Osteocyte (in vitro differentiated cells): Measurements from ENCODE around the gene RHOT1. TPM values are rescaled to one million over a fixed set of nuclear protein-coding genes. Genes with fewer than 3 reads are reported as not detected.
"Not testable (repeated sequence)": the region's sequence is repeated elsewhere in the genome, so short reads cannot be mapped to it uniquely, and the experiment has no call there.

Experiments used
- DNase-seq: peaks from one replicate; pipeline ENCODE4 v3.0.0; 2021; ENCODE audit warnings: mixed read lengths; ENCODE audit not compliant: unreplicated experiment; ENCODE audit errors: extremely low spot score
- H3K27ac Mint-ChIP-seq: one replicate; pipeline ENCODE4 v1.8.0; 2021; ENCODE audit warnings: mild to moderate bottlenecking, mixed read lengths; ENCODE audit not compliant: unreplicated experiment
- H3K27me3 Mint-ChIP-seq: one replicate; pipeline ENCODE4 v1.8.0; 2021; ENCODE audit warnings: mixed read lengths; ENCODE audit not compliant: unreplicated experiment
- H3K36me3 Mint-ChIP-seq: one replicate; pipeline ENCODE4 v1.8.0; 2021; ENCODE audit warnings: mixed read lengths; ENCODE audit not compliant: unreplicated experiment
- H3K4me1 Mint-ChIP-seq: one replicate; pipeline ENCODE4 v1.8.0; 2021; ENCODE audit warnings: mixed read lengths; ENCODE audit not compliant: unreplicated experiment
- H3K4me3 Mint-ChIP-seq: one replicate; pipeline ENCODE4 v1.8.0; 2021; ENCODE audit warnings: mild to moderate bottlenecking, moderate library complexity, mixed read lengths; ENCODE audit not compliant: unreplicated experiment
- H3K9me3 Mint-ChIP-seq: one replicate; pipeline ENCODE4 v1.8.0; 2021; ENCODE audit warnings: mixed read lengths; ENCODE audit not compliant: unreplicated experiment
- total RNA-seq: library from RNA; stranded (reverse); gene quantifications from 2 replicates; pipeline ENCODE4 v1.2.1, GENCODE V29; 2021
- TF ChIP-seq, protein P1 (sequence below): fragments of 200-600 bp; sonication (generic); IDR thresholded peaks from 2 replicates; pipeline ENCODE4 v1.5.0; 2021; ENCODE audit warnings: antibody characterized with exemption, mild to moderate bottlenecking, moderate library complexity

Gene RHOT1
- total RNA-seq, 1 donor from 2014 or later = 32.2 TPM

DNA sequence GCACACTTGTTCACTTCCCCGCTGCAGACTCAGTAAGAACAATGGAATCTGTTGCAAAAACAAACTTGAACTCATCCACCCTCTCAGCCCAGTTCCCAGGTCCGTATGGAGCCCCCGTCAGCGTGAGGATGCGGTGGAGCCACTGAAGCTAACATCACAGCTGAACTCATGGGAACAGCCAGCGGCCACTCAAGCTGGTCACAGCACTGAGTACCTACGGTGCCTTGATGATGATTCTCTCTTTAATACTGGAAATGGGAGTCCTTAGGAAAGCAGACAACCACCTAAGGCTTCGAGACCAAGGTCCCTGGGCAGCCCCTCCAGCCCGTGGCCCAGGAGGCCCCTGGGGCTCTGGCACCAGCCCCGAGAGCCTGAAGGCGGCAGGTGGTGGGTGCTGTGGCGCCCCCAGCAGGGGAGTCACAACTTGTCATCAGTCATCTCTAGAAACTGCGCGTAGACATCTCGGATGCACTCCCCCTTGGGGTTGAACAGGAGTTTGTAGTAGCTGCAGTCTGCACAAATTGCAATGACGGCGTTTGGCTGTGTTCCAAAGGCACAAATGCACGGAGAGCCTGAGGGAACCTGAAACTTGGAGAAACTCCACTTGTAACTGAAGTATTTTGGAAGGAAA lies 31.0 kb upstream of the RHOT1 start:
- no peak overlapping the region for H3K27ac Mint-ChIP-seq
- H3K4me3 Mint-ChIP-seq = no peak overlapping the region
- no peaks in the 10 kb centered on the region for H3K9me3 Mint-ChIP-seq
- H3K36me3 Mint-ChIP-seq = no peaks in the 10 kb centered on the region
- no peaks in the 10 kb centered on the region for H3K27me3 Mint-ChIP-seq
- peaks cover 14% of the 10 kb centered on the region for H3K4me1 Mint-ChIP-seq
- peak; percentile 87 for DNase-seq
- TF ChIP-seq, protein P1, sequence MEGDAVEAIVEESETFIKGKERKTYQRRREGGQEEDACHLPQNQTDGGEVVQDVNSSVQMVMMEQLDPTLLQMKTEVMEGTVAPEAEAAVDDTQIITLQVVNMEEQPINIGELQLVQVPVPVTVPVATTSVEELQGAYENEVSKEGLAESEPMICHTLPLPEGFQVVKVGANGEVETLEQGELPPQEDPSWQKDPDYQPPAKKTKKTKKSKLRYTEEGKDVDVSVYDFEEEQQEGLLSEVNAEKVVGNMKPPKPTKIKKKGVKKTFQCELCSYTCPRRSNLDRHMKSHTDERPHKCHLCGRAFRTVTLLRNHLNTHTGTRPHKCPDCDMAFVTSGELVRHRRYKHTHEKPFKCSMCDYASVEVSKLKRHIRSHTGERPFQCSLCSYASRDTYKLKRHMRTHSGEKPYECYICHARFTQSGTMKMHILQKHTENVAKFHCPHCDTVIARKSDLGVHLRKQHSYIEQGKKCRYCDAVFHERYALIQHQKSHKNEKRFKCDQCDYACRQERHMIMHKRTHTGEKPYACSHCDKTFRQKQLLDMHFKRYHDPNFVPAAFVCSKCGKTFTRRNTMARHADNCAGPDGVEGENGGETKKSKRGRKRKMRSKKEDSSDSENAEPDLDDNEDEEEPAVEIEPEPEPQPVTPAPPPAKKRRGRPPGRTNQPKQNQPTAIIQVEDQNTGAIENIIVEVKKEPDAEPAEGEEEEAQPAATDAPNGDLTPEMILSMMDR = peak; percentile 57

- TF ChIP-seq, protein P1 = no peak
- H3K27ac Mint-ChIP-seq = no peak overlapping the region
- peaks cover 14% of the 10 kb centered on the region for H3K4me1 Mint-ChIP-seq
- no peaks in the 10 kb centered on the region for H3K27me3 Mint-ChIP-seq
- H3K4me3 Mint-ChIP-seq = no peak overlapping the region
- no peaks in the 10 kb centered on the region for H3K9me3 Mint-ChIP-seq
- no peaks in the 10 kb centered on the region for H3K36me3 Mint-ChIP-seq
- no peak for DNase-seq
These were observed 29.9 kb upstream of the RHOT1 start for GRCh38 chr17:32112416-32112815.

DNA sequence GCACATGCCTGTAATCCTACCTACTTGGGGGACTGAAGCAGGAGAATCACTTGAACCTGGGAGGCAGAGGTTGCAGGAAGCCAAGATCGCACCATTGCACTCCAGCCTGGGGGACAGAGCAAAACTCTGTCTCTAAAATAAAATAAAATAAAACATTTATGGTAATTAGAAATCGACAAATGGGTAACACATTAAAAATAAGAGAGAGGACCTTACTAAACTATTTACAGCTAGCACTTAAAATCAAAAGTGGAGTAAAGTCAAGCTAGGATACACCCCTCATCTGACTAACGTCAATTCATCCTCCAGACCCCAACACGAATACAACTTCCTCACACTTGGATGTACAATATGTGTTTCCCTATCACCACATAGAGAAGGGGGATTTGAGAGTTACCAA lies 27.8 kb upstream of the RHOT1 start:
- TF ChIP-seq, protein P1 = no peak
- no peak for DNase-seq
- H3K36me3 Mint-ChIP-seq = no peaks in the 10 kb centered on the region
- no peaks in the 10 kb centered on the region for H3K9me3 Mint-ChIP-seq
- H3K27me3 Mint-ChIP-seq = no peaks in the 10 kb centered on the region
- peaks cover 14% of the 10 kb centered on the region for H3K4me1 Mint-ChIP-seq
- no peak overlapping the region for H3K4me3 Mint-ChIP-seq
- no peak overlapping the region for H3K27ac Mint-ChIP-seq

DNA sequence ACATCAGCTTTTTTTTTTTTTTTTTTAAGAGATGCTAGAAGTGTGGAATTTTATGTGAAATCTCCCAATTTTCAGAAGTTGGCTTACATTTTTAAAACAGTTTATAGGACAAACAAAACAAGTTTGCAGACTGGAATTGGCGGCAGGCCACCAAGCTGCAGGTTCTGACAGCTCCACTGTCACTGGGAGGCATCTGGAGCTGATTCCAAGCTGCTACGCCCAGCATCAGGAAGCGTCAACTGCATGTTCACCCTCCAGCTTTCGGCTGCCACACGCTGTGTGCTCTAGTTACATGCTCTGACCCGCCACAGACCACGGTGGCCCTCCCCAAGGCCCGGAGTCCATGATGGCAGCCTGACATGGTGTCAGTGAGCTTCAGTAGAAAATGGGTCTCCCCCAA lies 26.8 kb upstream of the RHOT1 start:
- not testable (repeated sequence) for H3K9me3 Mint-ChIP-seq, H3K27me3 Mint-ChIP-seq, DNase-seq, H3K36me3 Mint-ChIP-seq, H3K4me3 Mint-ChIP-seq, H3K27ac Mint-ChIP-seq
- peaks cover 14% of the 10 kb centered on the region for H3K4me1 Mint-ChIP-seq

- TF ChIP-seq, protein P1 = no peak
- Mint-ChIP-seq H3K9me3 (no peaks in the 10 kb centered on the region), H3K36me3 (no peaks in the 10 kb centered on the region), H3K27me3 (no peaks in the 10 kb centered on the region), H3K4me3 (no peak overlapping the region), H3K27ac (no peak overlapping the region), H3K4me1 (peaks cover 1% of the 10 kb centered on the region)
- no peak for DNase-seq
These were observed 25.4 kb upstream of the RHOT1 start for GRCh38 chr17:32116937-32117336.

GRCh38 chr17:32117399-32117798 lies 24.9 kb upstream of the RHOT1 start:
- no peaks in the 10 kb centered on the region for H3K4me1 Mint-ChIP-seq
- H3K4me3 Mint-ChIP-seq = no peak overlapping the region
- H3K27ac Mint-ChIP-seq = no peak overlapping the region
- H3K27me3 Mint-ChIP-seq = no peaks in the 10 kb centered on the region
- TF ChIP-seq, protein P1 = no peak
- no peaks in the 10 kb centered on the region for H3K9me3 Mint-ChIP-seq
- DNase-seq = no peak
- H3K36me3 Mint-ChIP-seq = no peaks in the 10 kb centered on the region

DNA sequence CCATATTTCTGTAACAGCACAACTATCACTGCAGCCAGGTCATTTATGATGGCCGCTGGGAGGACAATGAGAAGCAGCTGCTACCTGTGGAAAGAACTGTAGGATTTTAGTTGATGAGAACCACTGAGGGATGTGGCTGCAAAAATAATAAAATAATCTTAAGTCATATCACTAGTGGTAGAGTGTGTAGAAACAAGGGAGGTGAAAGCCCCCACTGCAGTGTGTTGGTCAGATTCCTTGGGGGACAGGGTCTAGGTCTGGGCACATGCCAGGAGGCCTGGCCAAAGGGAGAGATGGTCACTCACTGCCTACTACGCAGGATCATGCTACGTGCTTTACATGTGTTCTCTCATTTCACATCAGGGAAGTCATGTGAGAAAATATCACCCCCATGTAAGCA lies 24.2 kb upstream of the RHOT1 start:
- H3K4me1 Mint-ChIP-seq, DNase-seq, H3K27ac Mint-ChIP-seq, H3K9me3 Mint-ChIP-seq, H3K27me3 Mint-ChIP-seq, H3K36me3 Mint-ChIP-seq, H3K4me3 Mint-ChIP-seq: not testable (repeated sequence)
